Stimulated activated effector memory CD8-positive, alpha-beta T cell treated with anti-CD3 and anti-CD28 coated beads, Interleukin-12 subunit alpha, Interleukin-12 subunit beta, amount 100 ng/mL, for 72 hours (primary cell): ENCODE results near the gene GKN1.

Experiments
- ATAC-seq: fragments of 150-1000 bp; cut with Tn5 transposase; 2 replicates; pipeline ENCODE4 v1.10.0; 2021
- DNase-seq, 2 donors: peaks; one replicate each; pipeline ENCODE4 v3.0.0; 2021 to 2022; ENCODE audit warnings: low spot score in 2 of 2
- H3K27ac Mint-ChIP-seq: one replicate; pipeline ENCODE4 v1.8.0; 2022; ENCODE audit warnings: mild to moderate bottlenecking, mixed read lengths
- H3K36me3 Mint-ChIP-seq: one replicate; pipeline ENCODE4 v1.8.0; 2022; ENCODE audit warnings: mild to moderate bottlenecking, mixed read lengths
- H3K4me1 Mint-ChIP-seq: one replicate; pipeline ENCODE4 v1.8.0; 2022; ENCODE audit warnings: mixed read lengths
- H3K4me3 Mint-ChIP-seq: one replicate; pipeline ENCODE4 v1.8.0; 2022; ENCODE audit warnings: mild to moderate bottlenecking, mixed read lengths
- H3K9me3 Mint-ChIP-seq: one replicate; pipeline ENCODE4 v1.8.0; 2022; ENCODE audit warnings: mixed read lengths

GKN1 gene

GRCh38 chr2:68975844-68976243 lies 1.4 kb downstream of the GKN1 start:
- no peak for ATAC-seq
- Mint-ChIP-seq H3K4me1 (no peaks in the 10 kb centered on the region), H3K27ac (no peak overlapping the region)

GRCh38 chr2:68977453-68977852 lies 3.0 kb downstream of the GKN1 start:
- ATAC-seq (no peak), DNase-seq (no peak)
- no peaks in the 10 kb centered on the region for H3K9me3 Mint-ChIP-seq
- H3K36me3 Mint-ChIP-seq, result no peaks in the 10 kb centered on the region
- H3K27ac Mint-ChIP-seq, result no peak overlapping the region
- no peaks in the 10 kb centered on the region for H3K4me1 Mint-ChIP-seq
- H3K4me3 Mint-ChIP-seq, result no peak overlapping the region

More at GRCh38 chr2:68975844-68976243, 1.4 kb downstream of the GKN1 start:
- DNase-seq, result no peak
- no peaks in the 10 kb centered on the region for H3K9me3 Mint-ChIP-seq
- H3K36me3 Mint-ChIP-seq, result no peaks in the 10 kb centered on the region
- no peak overlapping the region for H3K4me3 Mint-ChIP-seq

- ATAC-seq, result no peak
- no peak overlapping the region for H3K4me3 Mint-ChIP-seq
- H3K9me3 Mint-ChIP-seq, result no peaks in the 10 kb centered on the region
- H3K27ac Mint-ChIP-seq, result no peak overlapping the region
- H3K36me3 Mint-ChIP-seq, result no peaks in the 10 kb centered on the region
- no peaks in the 10 kb centered on the region for H3K4me1 Mint-ChIP-seq
- no peak for DNase-seq
Observed at GRCh38 chr2:68978098-68978497, 3.7 kb downstream of the GKN1 start.

- H3K9me3 Mint-ChIP-seq, result no peaks in the 10 kb centered on the region
- ATAC-seq, result no peak
Observed at GRCh38 chr2:68980956-68981355, 6.5 kb downstream of the GKN1 start.

GRCh38 chr2:68987021-68987503 lies 12.6 kb downstream of the GKN1 start:
- Mint-ChIP-seq H3K27ac (no peak overlapping the region), H3K4me1 (no peaks in the 10 kb centered on the region), H3K36me3 (no peaks in the 10 kb centered on the region), H3K9me3 (no peaks in the 10 kb centered on the region), H3K4me3 (no peak overlapping the region)
- no peak for DNase-seq
- ATAC-seq, result no peak

More at GRCh38 chr2:68980956-68981355, 6.5 kb downstream of the GKN1 start:
- H3K4me3 Mint-ChIP-seq, result no peak overlapping the region
- no peak overlapping the region for H3K27ac Mint-ChIP-seq
- no peaks in the 10 kb centered on the region for H3K4me1 Mint-ChIP-seq
- DNase-seq, result no peak
- no peaks in the 10 kb centered on the region for H3K36me3 Mint-ChIP-seq

- Mint-ChIP-seq H3K9me3 (no peaks in the 10 kb centered on the region), H3K36me3 (no peaks in the 10 kb centered on the region), H3K27ac (no peak overlapping the region), H3K4me3 (no peak overlapping the region), H3K4me1 (no peaks in the 10 kb centered on the region)
- ATAC-seq (no peak), DNase-seq (no peak)
Observed at GRCh38 chr2:68989035-68989434, 14.6 kb downstream of the GKN1 start.

- no peaks in the 10 kb centered on the region for H3K4me1 Mint-ChIP-seq
- no peaks in the 10 kb centered on the region for H3K36me3 Mint-ChIP-seq
- DNase-seq, result no peak
- no peak overlapping the region for H3K27ac Mint-ChIP-seq
- no peak for ATAC-seq
- no peak overlapping the region for H3K4me3 Mint-ChIP-seq
- H3K9me3 Mint-ChIP-seq, result no peaks in the 10 kb centered on the region
Observed at GRCh38 chr2:68992341-68992740, 17.9 kb downstream of the GKN1 start.

- Mint-ChIP-seq H3K9me3 (no peaks in the 10 kb centered on the region), H3K36me3 (no peaks in the 10 kb centered on the region), H3K27ac (no peak overlapping the region), H3K4me3 (no peak overlapping the region), H3K4me1 (no peaks in the 10 kb centered on the region)
- ATAC-seq, result no peak
- DNase-seq, result no peak
Observed at GRCh38 chr2:68992933-68993332, 18.5 kb downstream of the GKN1 start.

- H3K4me1 Mint-ChIP-seq, result no peaks in the 10 kb centered on the region
- no peak for ATAC-seq
- no peaks in the 10 kb centered on the region for H3K36me3 Mint-ChIP-seq
- no peak overlapping the region for H3K4me3 Mint-ChIP-seq
- DNase-seq, result no peak
- no peaks in the 10 kb centered on the region for H3K9me3 Mint-ChIP-seq
- no peak overlapping the region for H3K27ac Mint-ChIP-seq
Observed at GRCh38 chr2:68993660-68994059, 19.2 kb downstream of the GKN1 start.

GRCh38 chr2:68994864-68995263 lies 20.4 kb downstream of the GKN1 start:
- Mint-ChIP-seq H3K4me1 (no peaks in the 10 kb centered on the region), H3K36me3 (no peaks in the 10 kb centered on the region), H3K9me3 (peaks cover 2% of the 10 kb centered on the region), H3K27ac (no peak overlapping the region), H3K4me3 (no peak overlapping the region)
- no peak for ATAC-seq
- no peak for DNase-seq

GRCh38 chr2:68995916-68996315 lies 21.5 kb downstream of the GKN1 start:
- no peak for DNase-seq
- Mint-ChIP-seq H3K9me3 (peaks cover 2% of the 10 kb centered on the region), H3K4me3 (no peak overlapping the region), H3K36me3 (no peaks in the 10 kb centered on the region), H3K27ac (no peak overlapping the region), H3K4me1 (no peaks in the 10 kb centered on the region)
- ATAC-seq, result no peak

- H3K36me3 Mint-ChIP-seq, result no peaks in the 10 kb centered on the region
- no peak overlapping the region for H3K4me3 Mint-ChIP-seq
- H3K9me3 Mint-ChIP-seq, result peaks cover 10% of the 10 kb centered on the region
- ATAC-seq, result no peak
- no peak overlapping the region for H3K27ac Mint-ChIP-seq
- H3K4me1 Mint-ChIP-seq, result no peaks in the 10 kb centered on the region
- no peak for DNase-seq
Observed at GRCh38 chr2:68997401-68997800, 23.0 kb downstream of the GKN1 start.

GRCh38 chr2:69001879-69002278 lies 27.4 kb downstream of the GKN1 start:
- ATAC-seq, result no peak
- Mint-ChIP-seq H3K27ac (no peak overlapping the region), H3K9me3 (peaks cover 10% of the 10 kb centered on the region), H3K36me3 (no peaks in the 10 kb centered on the region), H3K4me1 (no peaks in the 10 kb centered on the region), H3K4me3 (no peak overlapping the region)
- DNase-seq, result no peak

GRCh38 chr2:69003731-69004130 lies 29.3 kb downstream of the GKN1 start:
- Mint-ChIP-seq H3K4me3 (no peak overlapping the region), H3K9me3 (peaks cover 10% of the 10 kb centered on the region), H3K4me1 (no peaks in the 10 kb centered on the region), H3K36me3 (no peaks in the 10 kb centered on the region), H3K27ac (no peak overlapping the region)
- ATAC-seq (no peak), DNase-seq (no peak)

GRCh38 chr2:69007169-69007568 lies 32.7 kb downstream of the GKN1 start:
- H3K27ac Mint-ChIP-seq, result no peak overlapping the region
- no peak overlapping the region for H3K4me3 Mint-ChIP-seq
- H3K4me1 Mint-ChIP-seq, result no peaks in the 10 kb centered on the region
- ATAC-seq, result no peak
- no peaks in the 10 kb centered on the region for H3K36me3 Mint-ChIP-seq
- peaks cover 3% of the 10 kb centered on the region for H3K9me3 Mint-ChIP-seq
- no peak for DNase-seq

- ATAC-seq, result no peak
- H3K36me3 Mint-ChIP-seq, result no peaks in the 10 kb centered on the region
- no peak for DNase-seq
- no peak overlapping the region for H3K4me3 Mint-ChIP-seq
- no peak overlapping the region for H3K27ac Mint-ChIP-seq
- peaks cover 3% of the 10 kb centered on the region for H3K4me1 Mint-ChIP-seq
- H3K9me3 Mint-ChIP-seq, result no peaks in the 10 kb centered on the region
Observed at GRCh38 chr2:69007603-69008002, 33.2 kb downstream of the GKN1 start.
